CD4-positive, alpha-beta memory T cell (primary cell): ENCODE results near the gene ROBO1. TPM values are rescaled to one million over a fixed set of nuclear protein-coding genes. Genes with fewer than 3 reads are reported as not detected.
"Not testable (repeated sequence)": the region's sequence is repeated elsewhere in the genome, so short reads cannot be mapped to it uniquely, and the experiment has no call there.

Experiments
- CTCF ChIA-PET: fragments of 350-600 bp; sonication (Branson Sonifier 250); formaldehyde crosslinking; loops from one replicate; lab custom pipeline; 2021; ENCODE audit warnings: inconsistent platforms; ENCODE audit not compliant: partially characterized antibody; lab: Charles Lee
- POLR2A ChIA-PET: fragments of 350-600 bp; sonication (Branson Sonifier 250); formaldehyde crosslinking; loops from one replicate; lab custom pipeline; 2021; ENCODE audit not compliant: partially characterized antibody; lab: Charles Lee
- DNase-seq, 5 donors: peaks; one replicate each; pipeline versions ENCODE4 v3.0.0 to v3.0.0-alpha.2; 2020 to 2022; ENCODE audit warnings: mixed read lengths in 1 of 5
- H3K27ac ChIP-seq: one replicate; pipeline ENCODE4 v1.7.0; 2013; ENCODE audit warnings: low read depth, low read length
- H3K27me3 ChIP-seq: 2 replicates; pipeline ENCODE4 v1.7.0; 2013; ENCODE audit warnings: mild to moderate bottlenecking, low read length, moderate library complexity; ENCODE audit not compliant: insufficient read depth
- H3K36me3 ChIP-seq: 2 replicates; pipeline ENCODE4 v1.7.0; 2013; ENCODE audit warnings: mild to moderate bottlenecking, low read length, moderate library complexity; ENCODE audit not compliant: insufficient read depth
- H3K4me1 ChIP-seq: 2 replicates; pipeline ENCODE4 v1.7.0; 2013; ENCODE audit warnings: mild to moderate bottlenecking, low read length, moderate library complexity; ENCODE audit not compliant: insufficient read depth
- H3K4me3 ChIP-seq, 2 donors: one replicate each; pipeline ENCODE4 v1.7.0; 2013; ENCODE audit warnings: low read length in 2 of 2, mild to moderate bottlenecking in 1 of 2
- H3K9me3 ChIP-seq, 2 donors: one replicate each; pipeline ENCODE4 v1.7.0; 2013; ENCODE audit warnings: low read length in 2 of 2, control low read depth in 1 of 2; ENCODE audit not compliant: control insufficient read depth in 1 of 2
- H3K27ac Mint-ChIP-seq, 7 donors: one replicate each; pipeline ENCODE4 v1.8.0; 2020 to 2021; ENCODE audit warnings: mixed read lengths in 7 of 7, mild to moderate bottlenecking in 6 of 7, inconsistent platforms in 3 of 7, moderate library complexity in 3 of 7
- H3K27me3 Mint-ChIP-seq, 2 donors: one replicate each; pipeline ENCODE4 v1.8.0; 2020 to 2021; ENCODE audit warnings: mixed read lengths in 2 of 2
- H3K36me3 Mint-ChIP-seq, 2 donors: one replicate each; pipeline ENCODE4 v1.8.0; 2020 to 2021; ENCODE audit warnings: mixed read lengths in 2 of 2, inconsistent platforms in 1 of 2, mild to moderate bottlenecking in 1 of 2
- H3K4me1 Mint-ChIP-seq, 4 donors: one replicate each; pipeline ENCODE4 v1.8.0; 2020 to 2021; ENCODE audit warnings: mixed read lengths in 4 of 4, mild to moderate bottlenecking in 1 of 4
- H3K4me3 Mint-ChIP-seq, 8 donors: one replicate each; pipeline ENCODE4 v1.8.0; 2020 to 2021; ENCODE audit warnings: mixed read lengths in 8 of 8, mild to moderate bottlenecking in 7 of 8, moderate library complexity in 6 of 8, inconsistent platforms in 3 of 8
- H3K9me3 Mint-ChIP-seq, 8 donors: one replicate each; pipeline ENCODE4 v1.8.0; 2020 to 2021; ENCODE audit warnings: mixed read lengths in 8 of 8, mild to moderate bottlenecking in 5 of 8, inconsistent platforms in 3 of 8, moderate library complexity in 1 of 8
- intact Hi-C: fragments of 100-400 bp; cut with micrococcal nuclease; formaldehyde crosslinking; loops from one replicate; pipeline ENCODE4 v1.15.1; 2023
- polyA plus RNA-seq, 2 donors: library from polyadenylated mRNA; unstranded; fragments of 300-500 nt; fragmentation: Illumina TruSeq; gene quantifications; one replicate each; pipeline ENCODE4 v1.2.3, GENCODE V29; 2021
- total RNA-seq, 2 experiments: library from RNA; stranded (reverse); gene quantifications; one replicate each; pipeline ENCODE4 v1.2.3, GENCODE V29; 2021

The ROBO1 gene
- total and polyA plus RNA-seq, 4 experiments from 2014 or later: not detected

DNA sequence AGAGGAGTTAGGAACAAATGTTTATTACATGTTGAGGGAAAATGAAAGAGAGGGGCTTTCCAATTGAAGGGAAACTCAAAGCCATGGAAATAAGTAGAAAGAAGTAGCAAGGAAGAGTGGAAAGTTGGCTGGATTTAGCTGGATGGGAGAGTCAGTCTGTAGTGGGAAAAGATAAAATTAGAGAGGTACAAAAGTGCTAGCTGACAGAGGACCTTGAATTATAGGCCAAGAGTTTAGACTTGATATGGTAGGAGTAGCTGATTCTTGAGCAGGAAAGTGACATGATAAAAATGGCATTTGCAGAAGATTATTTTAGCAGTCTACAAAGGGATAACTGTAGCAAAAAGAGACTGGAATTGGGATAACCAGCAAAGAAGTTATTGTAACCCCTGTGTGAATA, 425.8 kb downstream of the ROBO1 start:
- H3K4me3 ChIP-seq: no peak overlapping the region
- intact Hi-C loops: no loop called here
- Mint-ChIP-seq H3K4me3 (no peak overlapping the region), H3K27me3 (no peaks in the 10 kb centered on the region), H3K27ac (no peak overlapping the region), H3K9me3 (peaks cover 0 to 12% (median 4%) of the 10 kb centered on the region in 8 donors), H3K36me3 (no peaks in the 10 kb centered on the region), H3K4me1 (no peaks in the 10 kb centered on the region)
- H3K36me3 ChIP-seq: no peaks in the 10 kb centered on the region
- ChIA-PET CTCF (no interaction called here), POLR2A (no interaction called here)
- peaks cover 0 to 9% of the 10 kb centered on the region in 2 donors for H3K9me3 ChIP-seq
- no peaks in the 10 kb centered on the region for H3K27me3 ChIP-seq
- no peak overlapping the region for H3K27ac ChIP-seq
- DNase-seq: no peak
- H3K4me1 ChIP-seq: no peaks in the 10 kb centered on the region

DNA sequence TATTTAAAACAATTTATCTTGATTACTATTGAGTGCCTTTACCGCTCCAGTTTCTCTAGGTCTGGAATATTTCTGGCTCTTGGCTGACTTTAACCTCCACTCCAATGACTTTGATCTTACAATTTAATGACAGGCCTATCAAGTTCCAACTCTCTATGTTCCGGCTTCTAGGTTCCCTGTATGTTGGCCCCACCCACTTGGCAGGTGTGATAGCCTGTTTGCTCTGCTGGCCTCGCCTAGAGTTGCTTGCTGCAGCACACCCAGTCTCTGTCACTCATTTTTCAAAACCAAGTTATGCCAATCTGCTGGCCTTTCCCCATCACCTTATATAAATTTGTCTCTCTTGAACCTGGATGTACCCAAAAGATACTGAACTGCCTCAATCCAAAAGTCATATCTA, 428.0 kb downstream of the ROBO1 start:
- Histone ChIP-seq H3K4me3 (no peak overlapping the region), H3K36me3 (no peaks in the 10 kb centered on the region), H3K9me3 (peaks cover 0 to 9% of the 10 kb centered on the region in 2 donors), H3K27me3 (no peaks in the 10 kb centered on the region), H3K4me1 (no peaks in the 10 kb centered on the region), H3K27ac (no peak overlapping the region)
- intact Hi-C loops: no loop called here
- H3K36me3 Mint-ChIP-seq: no peaks in the 10 kb centered on the region
- no peak overlapping the region for H3K27ac Mint-ChIP-seq
- H3K4me3 Mint-ChIP-seq: no peak overlapping the region
- CTCF ChIA-PET: no interaction called here
- no peaks in the 10 kb centered on the region for H3K27me3 Mint-ChIP-seq
- POLR2A ChIA-PET: no interaction called here
- no peaks in the 10 kb centered on the region for H3K4me1 Mint-ChIP-seq
- H3K9me3 Mint-ChIP-seq: peaks cover 0 to 14% (median 4%) of the 10 kb centered on the region in 8 donors
- no peak for DNase-seq

DNA sequence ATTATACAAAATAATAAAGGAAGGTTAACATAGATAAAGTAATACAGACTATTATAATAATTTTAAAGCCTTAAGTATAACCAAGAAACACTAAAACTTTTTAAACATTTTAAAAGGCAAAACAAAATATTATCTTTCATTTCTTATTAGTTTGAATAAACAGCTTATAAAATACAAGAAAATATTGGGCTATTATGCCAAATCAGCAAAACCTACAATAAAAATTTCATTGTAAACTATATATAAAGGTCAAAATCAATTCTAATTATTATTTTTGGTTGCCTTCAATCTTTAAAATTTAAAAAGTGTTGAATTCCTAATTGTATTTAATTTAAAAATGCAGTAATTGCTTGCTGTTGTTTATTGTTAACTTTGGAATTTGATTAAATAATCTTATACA, 430.0 kb downstream of the ROBO1 start:
- Mint-ChIP-seq H3K36me3 (no peaks in the 10 kb centered on the region), H3K27ac (no peak overlapping the region), H3K9me3 (peaks cover 0 to 16% (median 6%) of the 10 kb centered on the region in 8 donors), H3K4me3 (no peak overlapping the region), H3K4me1 (no peaks in the 10 kb centered on the region), H3K27me3 (no peaks in the 10 kb centered on the region)
- H3K4me3 ChIP-seq: no peak overlapping the region
- H3K9me3 ChIP-seq: peaks cover 0 to 9% of the 10 kb centered on the region in 2 donors
- no peak for DNase-seq
- H3K36me3 ChIP-seq: no peaks in the 10 kb centered on the region
- intact Hi-C loops: no loop called here
- H3K4me1 ChIP-seq: no peaks in the 10 kb centered on the region
- ChIA-PET CTCF (no interaction called here), POLR2A (no interaction called here)
- H3K27ac ChIP-seq: no peak overlapping the region
- no peaks in the 10 kb centered on the region for H3K27me3 ChIP-seq

DNA sequence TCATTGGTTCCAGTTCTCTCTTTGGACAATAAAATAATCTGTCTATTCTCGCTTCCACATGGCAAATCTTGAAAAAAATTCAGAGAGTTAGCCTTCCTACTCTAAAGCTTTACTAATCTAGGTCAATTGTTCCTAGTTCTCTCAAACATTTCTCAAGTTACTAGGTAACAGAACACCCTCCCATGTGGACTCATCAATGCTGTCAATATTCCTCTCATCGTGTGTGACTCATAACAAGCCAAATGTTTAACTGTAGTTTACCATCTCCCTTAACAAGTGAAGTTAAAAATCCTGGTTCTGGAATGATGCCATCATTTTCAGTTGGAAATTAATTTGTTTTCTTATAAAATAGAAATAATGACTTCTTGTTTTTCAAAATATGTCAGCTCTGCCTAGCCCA, 438.6 kb downstream of the ROBO1 start:
- no peak for DNase-seq
- Mint-ChIP-seq H3K9me3 (peaks cover 0 to 19% (median 8%) of the 10 kb centered on the region in 8 donors), H3K4me3 (no peak overlapping the region), H3K36me3 (no peaks in the 10 kb centered on the region), H3K4me1 (no peaks in the 10 kb centered on the region), H3K27me3 (no peaks in the 10 kb centered on the region), H3K27ac (no peak overlapping the region)
- no peaks in the 10 kb centered on the region for H3K4me1 ChIP-seq
- H3K36me3 ChIP-seq: no peaks in the 10 kb centered on the region
- no peaks in the 10 kb centered on the region for H3K27me3 ChIP-seq
- intact Hi-C loops: no loop called here
- POLR2A ChIA-PET: no interaction called here
- H3K27ac ChIP-seq: no peak overlapping the region
- H3K9me3 ChIP-seq: no peaks in the 10 kb centered on the region
- H3K4me3 ChIP-seq: no peak overlapping the region
- CTCF ChIA-PET: no interaction called here

DNA sequence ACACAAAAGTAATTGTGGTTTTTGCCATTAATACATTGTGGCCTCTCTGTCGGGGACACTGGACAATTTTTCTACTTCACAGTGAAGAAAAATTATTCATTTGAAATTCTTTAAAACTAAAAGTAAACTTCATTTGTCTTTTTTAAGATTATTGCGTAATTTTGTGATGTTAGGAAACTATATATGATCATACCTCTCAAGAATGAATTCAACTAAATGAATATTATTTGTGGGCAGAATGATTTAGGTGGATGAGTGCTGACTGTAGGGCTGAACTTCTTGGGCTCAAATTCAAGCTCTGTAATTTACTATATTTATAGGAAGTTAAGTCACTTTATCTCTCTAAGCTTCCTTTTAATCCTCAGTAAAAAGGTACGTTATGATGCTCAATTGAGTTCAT, 441.2 kb downstream of the ROBO1 start:
- Histone ChIP-seq H3K4me1 (no peaks in the 10 kb centered on the region), H3K9me3 (no peaks in the 10 kb centered on the region), H3K27ac (no peak overlapping the region), H3K27me3 (no peaks in the 10 kb centered on the region), H3K4me3 (no peak overlapping the region), H3K36me3 (no peaks in the 10 kb centered on the region)
- no peaks in the 10 kb centered on the region for H3K27me3 Mint-ChIP-seq
- H3K36me3 Mint-ChIP-seq: no peaks in the 10 kb centered on the region
- no peaks in the 10 kb centered on the region for H3K4me1 Mint-ChIP-seq
- no peak for DNase-seq
- H3K4me3 Mint-ChIP-seq: no peak overlapping the region
- ChIA-PET CTCF (no interaction called here), POLR2A (no interaction called here)
- intact Hi-C loops: no loop called here
- H3K27ac Mint-ChIP-seq: no peak overlapping the region
- H3K9me3 Mint-ChIP-seq: peaks cover 0 to 10% (median 3%) of the 10 kb centered on the region in 8 donors

DNA sequence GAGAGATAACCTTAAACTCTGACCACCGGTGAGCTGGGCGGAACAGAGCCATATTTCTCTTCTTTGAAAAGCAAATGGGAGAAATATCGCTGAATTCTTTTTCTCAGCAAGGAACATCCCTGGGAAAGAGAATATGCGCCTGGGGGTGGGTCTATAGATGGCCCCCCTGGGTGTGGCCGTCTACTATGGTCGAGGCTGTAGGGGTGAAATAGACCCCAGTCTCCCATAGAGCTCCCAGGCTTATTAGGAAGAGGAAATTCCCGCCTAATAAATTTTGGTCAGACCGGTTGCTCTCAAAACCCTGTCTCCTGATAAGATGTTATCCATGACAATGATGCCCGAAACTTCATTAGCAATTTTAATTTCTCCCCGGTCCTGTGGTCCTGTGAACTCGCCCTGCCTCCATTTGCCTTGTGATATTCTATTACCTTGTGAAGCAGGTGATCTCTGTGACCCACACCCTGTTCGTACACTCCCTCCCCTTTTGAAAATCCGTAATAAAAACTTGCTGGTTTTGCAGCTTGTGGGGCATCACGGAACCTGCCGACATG, 441.9 kb downstream of the ROBO1 start:
- H3K27ac ChIP-seq, H3K36me3 ChIP-seq, DNase-seq, H3K4me1 ChIP-seq, H3K4me1 Mint-ChIP-seq, H3K36me3 Mint-ChIP-seq, intact Hi-C loops, H3K4me3 ChIP-seq, H3K27ac Mint-ChIP-seq, H3K27me3 ChIP-seq, H3K9me3 Mint-ChIP-seq, H3K27me3 Mint-ChIP-seq, H3K9me3 ChIP-seq, CTCF ChIA-PET, H3K4me3 Mint-ChIP-seq, POLR2A ChIA-PET: not testable (repeated sequence)

DNA sequence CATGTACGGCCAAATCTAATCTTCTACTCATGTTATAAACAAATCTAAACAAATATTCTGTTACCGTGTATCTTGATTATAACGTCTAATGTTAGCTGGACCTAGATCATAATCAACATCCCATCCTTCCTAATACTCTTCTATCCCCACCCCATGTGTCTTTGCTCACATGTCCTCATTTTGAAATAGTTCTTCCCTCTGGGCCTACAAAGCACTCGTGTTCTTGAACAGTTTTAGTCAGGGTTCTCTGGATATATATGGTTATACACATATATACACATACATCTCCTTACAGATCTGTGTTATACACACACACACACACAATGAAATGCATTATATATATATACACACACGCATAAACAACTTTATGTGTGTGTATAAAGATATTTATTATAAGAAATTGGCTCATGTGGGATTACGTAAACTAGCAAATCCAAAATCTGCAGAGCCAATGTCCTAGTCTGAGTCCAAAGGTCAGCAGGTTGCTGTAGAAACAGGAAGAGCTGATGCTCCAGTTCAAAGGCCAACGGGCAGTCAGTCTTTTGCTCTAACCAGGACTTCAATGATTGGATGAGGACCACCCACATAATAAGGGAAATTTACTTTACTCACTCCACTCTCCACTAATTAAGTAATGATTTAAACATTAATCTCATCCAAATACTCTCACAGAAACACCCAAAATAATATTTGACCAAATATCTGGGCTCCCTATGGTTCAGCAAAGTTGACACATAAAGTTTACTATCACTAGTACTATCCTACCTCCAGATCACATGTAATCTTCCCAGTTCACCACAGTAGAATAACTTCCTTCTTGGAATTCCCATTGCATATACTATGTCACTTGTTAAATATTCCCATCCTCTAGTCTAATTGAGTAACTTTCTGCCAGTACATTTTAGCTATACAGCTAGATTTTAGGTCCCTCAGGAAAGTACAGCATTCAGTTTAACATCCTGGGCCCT, 450.0 kb downstream of the ROBO1 start:
- POLR2A ChIA-PET: no interaction called here
- H3K9me3 Mint-ChIP-seq: peaks cover 0 to 4% (median 2%) of the 10 kb centered on the region in 8 donors
- H3K27ac ChIP-seq: no peak overlapping the region
- no peak overlapping the region for H3K4me3 Mint-ChIP-seq
- no peak for DNase-seq
- no peaks in the 10 kb centered on the region for H3K27me3 Mint-ChIP-seq
- intact Hi-C loops: no loop called here
- CTCF ChIA-PET: no interaction called here
- no peaks in the 10 kb centered on the region for H3K27me3 ChIP-seq
- no peaks in the 10 kb centered on the region for H3K4me1 Mint-ChIP-seq
- H3K4me3 ChIP-seq: no peak overlapping the region
- no peaks in the 10 kb centered on the region for H3K4me1 ChIP-seq
- H3K36me3 Mint-ChIP-seq: no peaks in the 10 kb centered on the region
- H3K36me3 ChIP-seq: no peaks in the 10 kb centered on the region
- H3K9me3 ChIP-seq: no peaks in the 10 kb centered on the region
- H3K27ac Mint-ChIP-seq: no peak overlapping the region
